GOT3 (cell line): ENCODE measurements around the gene SLC6A12.
"Not testable (repeated sequence)": the region's sequence is repeated elsewhere in the genome, so short reads cannot be mapped to it uniquely, and the experiment has no call there.

Experiments
- DNase-seq: peaks from one replicate; lab custom pipeline; 2025; ENCODE audit warnings: mixed read lengths; lab: John Stamatoyannopoulos, UW

Gene SLC6A12

GRCh38 chr12:217029-217428 lies 3.1 kb upstream of the SLC6A12 start:
- not testable (repeated sequence) for DNase-seq

GRCh38 chr12:215116-215515 lies 1.2 kb upstream of the SLC6A12 start:
- DNase-seq: no peak

GRCh38 chr12:213527-213932 lies 427 bp downstream of the SLC6A12 start:
- no peak for DNase-seq

- DNase-seq: no peak
Measured at GRCh38 chr12:212715-213526, 1.0 kb downstream of the SLC6A12 start.

GRCh38 chr12:212415-212714 lies 1.6 kb downstream of the SLC6A12 start:
- DNase-seq: no peak

- DNase-seq: no peak
Measured at GRCh38 chr12:211639-212414, 2.1 kb downstream of the SLC6A12 start.

GRCh38 chr12:211142-211465 lies 2.9 kb downstream of the SLC6A12 start:
- no peak for DNase-seq

GRCh38 chr12:210277-211141 lies 3.4 kb downstream of the SLC6A12 start:
- no peak for DNase-seq

GRCh38 chr12:209851-210250 lies 4.1 kb downstream of the SLC6A12 start:
- no peak for DNase-seq

- DNase-seq: no peak
Measured at GRCh38 chr12:209246-209645, 4.7 kb downstream of the SLC6A12 start.

GRCh38 chr12:208813-209212 lies 5.1 kb downstream of the SLC6A12 start:
- no peak for DNase-seq

- no peak for DNase-seq
Measured at GRCh38 chr12:207804-208203, 6.2 kb downstream of the SLC6A12 start.

GRCh38 chr12:206746-207440 lies 7.1 kb downstream of the SLC6A12 start:
- no peak for DNase-seq

- DNase-seq: no peak
Measured at GRCh38 chr12:205026-205425, 8.9 kb downstream of the SLC6A12 start.

- DNase-seq: no peak
Measured at GRCh38 chr12:204261-204678, 9.7 kb downstream of the SLC6A12 start.

GRCh38 chr12:203462-204260 lies 10.3 kb downstream of the SLC6A12 start:
- DNase-seq: no peak

- no peak for DNase-seq
Measured at GRCh38 chr12:203074-203461, 10.9 kb downstream of the SLC6A12 start.

GRCh38 chr12:202081-202731 lies 11.8 kb downstream of the SLC6A12 start:
- DNase-seq: no peak

GRCh38 chr12:201361-201760 lies 12.6 kb downstream of the SLC6A12 start:
- no peak for DNase-seq

- no peak for DNase-seq
Measured at GRCh38 chr12:198705-199104, 15.3 kb downstream of the SLC6A12 start.
